ENCODE measurements around the gene WIPF1. TPM values are rescaled to one million over a fixed set of nuclear protein-coding genes. Genes with fewer than 3 reads are reported as not detected.

The WIPF1 gene
- total RNA-seq, 1 experiment from 2014 or later = 6.4 TPM

DNA sequence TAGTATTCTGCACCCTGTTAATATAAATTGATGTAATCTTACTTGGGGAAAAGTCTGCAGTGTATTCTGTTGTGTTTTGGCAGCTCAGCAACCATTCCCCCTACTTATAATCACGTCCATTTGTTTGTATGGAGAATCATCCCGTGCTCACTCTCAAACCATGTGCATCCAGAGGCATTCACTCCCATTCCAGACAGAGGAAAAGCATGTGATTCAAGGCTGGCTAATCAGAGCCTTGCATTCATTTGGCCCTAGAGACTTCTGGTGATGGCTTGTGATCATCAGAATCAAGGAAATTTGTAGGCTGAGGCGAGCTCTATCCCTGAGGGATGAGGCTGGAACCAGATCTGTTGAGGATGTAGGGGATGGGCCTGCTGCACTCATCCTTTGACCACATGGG, 5.1 kb upstream of the WIPF1 start (continued):
- TF ChIP-seq, protein P1, sequence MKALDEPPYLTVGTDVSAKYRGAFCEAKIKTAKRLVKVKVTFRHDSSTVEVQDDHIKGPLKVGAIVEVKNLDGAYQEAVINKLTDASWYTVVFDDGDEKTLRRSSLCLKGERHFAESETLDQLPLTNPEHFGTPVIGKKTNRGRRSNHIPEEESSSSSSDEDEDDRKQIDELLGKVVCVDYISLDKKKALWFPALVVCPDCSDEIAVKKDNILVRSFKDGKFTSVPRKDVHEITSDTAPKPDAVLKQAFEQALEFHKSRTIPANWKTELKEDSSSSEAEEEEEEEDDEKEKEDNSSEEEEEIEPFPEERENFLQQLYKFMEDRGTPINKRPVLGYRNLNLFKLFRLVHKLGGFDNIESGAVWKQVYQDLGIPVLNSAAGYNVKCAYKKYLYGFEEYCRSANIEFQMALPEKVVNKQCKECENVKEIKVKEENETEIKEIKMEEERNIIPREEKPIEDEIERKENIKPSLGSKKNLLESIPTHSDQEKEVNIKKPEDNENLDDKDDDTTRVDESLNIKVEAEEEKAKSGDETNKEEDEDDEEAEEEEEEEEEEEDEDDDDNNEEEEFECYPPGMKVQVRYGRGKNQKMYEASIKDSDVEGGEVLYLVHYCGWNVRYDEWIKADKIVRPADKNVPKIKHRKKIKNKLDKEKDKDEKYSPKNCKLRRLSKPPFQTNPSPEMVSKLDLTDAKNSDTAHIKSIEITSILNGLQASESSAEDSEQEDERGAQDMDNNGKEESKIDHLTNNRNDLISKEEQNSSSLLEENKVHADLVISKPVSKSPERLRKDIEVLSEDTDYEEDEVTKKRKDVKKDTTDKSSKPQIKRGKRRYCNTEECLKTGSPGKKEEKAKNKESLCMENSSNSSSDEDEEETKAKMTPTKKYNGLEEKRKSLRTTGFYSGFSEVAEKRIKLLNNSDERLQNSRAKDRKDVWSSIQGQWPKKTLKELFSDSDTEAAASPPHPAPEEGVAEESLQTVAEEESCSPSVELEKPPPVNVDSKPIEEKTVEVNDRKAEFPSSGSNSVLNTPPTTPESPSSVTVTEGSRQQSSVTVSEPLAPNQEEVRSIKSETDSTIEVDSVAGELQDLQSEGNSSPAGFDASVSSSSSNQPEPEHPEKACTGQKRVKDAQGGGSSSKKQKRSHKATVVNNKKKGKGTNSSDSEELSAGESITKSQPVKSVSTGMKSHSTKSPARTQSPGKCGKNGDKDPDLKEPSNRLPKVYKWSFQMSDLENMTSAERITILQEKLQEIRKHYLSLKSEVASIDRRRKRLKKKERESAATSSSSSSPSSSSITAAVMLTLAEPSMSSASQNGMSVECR (CRISPR knock-in tag; IDR thresholded peaks at IDR 0.05; ENCODE audit: borderline replicate concordance) = no peak
- no peak for TF ChIP-seq NR3C1 (CRISPR knock-in tag; conservative IDR thresholded peaks at IDR 0.05; ENCODE audit: low read depth)
- TF ChIP-seq, protein P2, sequence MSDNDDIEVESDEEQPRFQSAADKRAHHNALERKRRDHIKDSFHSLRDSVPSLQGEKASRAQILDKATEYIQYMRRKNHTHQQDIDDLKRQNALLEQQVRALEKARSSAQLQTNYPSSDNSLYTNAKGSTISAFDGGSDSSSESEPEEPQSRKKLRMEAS (CRISPR knock-in tag; IDR thresholded peaks at IDR 0.05) = no peak

DNA sequence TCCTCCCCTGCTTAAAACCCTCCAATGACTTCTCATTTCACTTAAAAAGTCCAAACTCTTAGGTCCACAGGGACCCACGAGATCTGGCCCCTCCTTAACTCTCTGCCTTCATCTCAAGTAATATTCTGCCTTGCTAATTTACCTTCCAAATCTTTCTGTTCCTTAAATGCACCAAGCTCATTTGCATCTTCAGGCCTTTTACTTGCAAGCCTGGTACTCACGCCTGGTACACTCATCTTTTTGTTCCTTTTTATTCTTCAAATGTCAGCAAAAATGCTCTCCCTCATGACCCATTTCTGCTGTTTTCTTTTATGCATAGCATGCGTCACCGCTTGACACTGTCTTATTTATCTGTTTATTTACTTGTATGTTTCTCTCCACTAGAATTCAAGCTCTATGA, 2.7 kb upstream of the WIPF1 start:
- CTCF ChIA-PET = no interaction called here
- H3K4me3 Mint-ChIP-seq = no peak overlapping the region
- H3K36me3 Mint-ChIP-seq = peaks cover 6% of the 10 kb centered on the region
- no peaks in the 10 kb centered on the region for H3K4me1 Mint-ChIP-seq
- DNase-seq (ENCODE audit: low spot score) (no peak), ATAC-seq (no peak)
- H3K27ac Mint-ChIP-seq = no peak overlapping the region
- TF ChIP-seq JAZF1 (CRISPR knock-in tag; IDR thresholded peaks at IDR 0.05) (no peak), ZBTB21 (CRISPR knock-in tag; IDR thresholded peaks at IDR 0.05; ENCODE audit: borderline replicate concordance) (no peak), IRF2 (CRISPR knock-in tag; IDR thresholded peaks at IDR 0.05; ENCODE audit: borderline replicate concordance, low read depth) (no peak), RORB (CRISPR knock-in tag; IDR thresholded peaks at IDR 0.05) (no peak)
- TF ChIP-seq, protein P2 (CRISPR knock-in tag; IDR thresholded peaks at IDR 0.05) = no peak
- TF ChIP-seq, protein P3, sequence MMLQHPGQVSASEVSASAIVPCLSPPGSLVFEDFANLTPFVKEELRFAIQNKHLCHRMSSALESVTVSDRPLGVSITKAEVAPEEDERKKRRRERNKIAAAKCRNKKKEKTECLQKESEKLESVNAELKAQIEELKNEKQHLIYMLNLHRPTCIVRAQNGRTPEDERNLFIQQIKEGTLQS (CRISPR knock-in tag; conservative IDR thresholded peaks at IDR 0.05) = no peak
- TF ChIP-seq, protein P4, sequence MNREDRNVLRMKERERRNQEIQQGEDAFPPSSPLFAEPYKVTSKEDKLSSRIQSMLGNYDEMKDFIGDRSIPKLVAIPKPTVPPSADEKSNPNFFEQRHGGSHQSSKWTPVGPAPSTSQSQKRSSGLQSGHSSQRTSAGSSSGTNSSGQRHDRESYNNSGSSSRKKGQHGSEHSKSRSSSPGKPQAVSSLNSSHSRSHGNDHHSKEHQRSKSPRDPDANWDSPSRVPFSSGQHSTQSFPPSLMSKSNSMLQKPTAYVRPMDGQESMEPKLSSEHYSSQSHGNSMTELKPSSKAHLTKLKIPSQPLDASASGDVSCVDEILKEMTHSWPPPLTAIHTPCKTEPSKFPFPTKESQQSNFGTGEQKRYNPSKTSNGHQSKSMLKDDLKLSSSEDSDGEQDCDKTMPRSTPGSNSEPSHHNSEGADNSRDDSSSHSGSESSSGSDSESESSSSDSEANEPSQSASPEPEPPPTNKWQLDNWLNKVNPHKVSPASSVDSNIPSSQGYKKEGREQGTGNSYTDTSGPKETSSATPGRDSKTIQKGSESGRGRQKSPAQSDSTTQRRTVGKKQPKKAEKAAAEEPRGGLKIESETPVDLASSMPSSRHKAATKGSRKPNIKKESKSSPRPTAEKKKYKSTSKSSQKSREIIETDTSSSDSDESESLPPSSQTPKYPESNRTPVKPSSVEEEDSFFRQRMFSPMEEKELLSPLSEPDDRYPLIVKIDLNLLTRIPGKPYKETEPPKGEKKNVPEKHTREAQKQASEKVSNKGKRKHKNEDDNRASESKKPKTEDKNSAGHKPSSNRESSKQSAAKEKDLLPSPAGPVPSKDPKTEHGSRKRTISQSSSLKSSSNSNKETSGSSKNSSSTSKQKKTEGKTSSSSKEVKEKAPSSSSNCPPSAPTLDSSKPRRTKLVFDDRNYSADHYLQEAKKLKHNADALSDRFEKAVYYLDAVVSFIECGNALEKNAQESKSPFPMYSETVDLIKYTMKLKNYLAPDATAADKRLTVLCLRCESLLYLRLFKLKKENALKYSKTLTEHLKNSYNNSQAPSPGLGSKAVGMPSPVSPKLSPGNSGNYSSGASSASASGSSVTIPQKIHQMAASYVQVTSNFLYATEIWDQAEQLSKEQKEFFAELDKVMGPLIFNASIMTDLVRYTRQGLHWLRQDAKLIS (CRISPR knock-in tag; IDR thresholded peaks at IDR 0.05; ENCODE audit: borderline replicate concordance) = no peak
- TF ChIP-seq, protein P5, sequence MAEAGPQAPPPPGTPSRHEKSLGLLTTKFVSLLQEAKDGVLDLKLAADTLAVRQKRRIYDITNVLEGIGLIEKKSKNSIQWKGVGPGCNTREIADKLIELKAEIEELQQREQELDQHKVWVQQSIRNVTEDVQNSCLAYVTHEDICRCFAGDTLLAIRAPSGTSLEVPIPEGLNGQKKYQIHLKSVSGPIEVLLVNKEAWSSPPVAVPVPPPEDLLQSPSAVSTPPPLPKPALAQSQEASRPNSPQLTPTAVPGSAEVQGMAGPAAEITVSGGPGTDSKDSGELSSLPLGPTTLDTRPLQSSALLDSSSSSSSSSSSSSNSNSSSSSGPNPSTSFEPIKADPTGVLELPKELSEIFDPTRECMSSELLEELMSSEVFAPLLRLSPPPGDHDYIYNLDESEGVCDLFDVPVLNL (CRISPR knock-in tag; IDR thresholded peaks at IDR 0.05; ENCODE audit: borderline replicate concordance, low read depth) = no peak
- H3K9me3 Mint-ChIP-seq = peaks cover 15% of the 10 kb centered on the region
- POLR2A ChIA-PET = interaction anchor here (0.7 kb wide), 1 partner anchor 136 kb away, joined by 5 read pairs; no protein-coding TSS in a partner anchor
- no peaks in the 10 kb centered on the region for H3K27me3 Mint-ChIP-seq (ENCODE audit: low read depth)

DNA sequence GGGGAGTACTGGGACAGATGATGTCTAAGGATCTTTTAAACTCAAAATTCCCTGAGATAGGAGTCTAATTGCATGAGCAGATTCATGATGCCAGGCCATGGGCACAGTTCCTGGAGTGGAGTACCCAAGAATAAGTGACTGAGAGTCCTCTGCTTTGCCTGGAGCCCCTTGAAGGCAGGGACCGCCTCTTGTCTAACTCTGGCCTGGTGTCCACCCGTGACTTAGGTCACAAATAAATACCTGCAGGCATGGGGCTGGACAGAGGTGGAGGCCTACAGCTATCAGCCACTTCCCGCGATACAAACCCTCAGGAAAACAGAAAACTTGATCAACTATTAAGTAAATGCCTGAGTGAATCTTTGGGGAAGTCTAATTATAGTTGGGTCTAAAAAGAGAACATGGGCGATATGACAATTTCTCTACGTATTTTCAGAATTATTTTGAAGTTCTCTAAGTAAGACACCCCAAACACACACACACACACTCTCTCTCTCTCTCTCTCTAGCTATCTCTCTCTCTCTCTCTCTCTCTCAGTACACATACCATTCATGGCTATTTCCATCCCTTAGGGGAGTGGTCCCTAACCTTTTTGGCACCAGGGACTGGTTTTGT, 1.8 kb upstream of the WIPF1 start:
- no peak for ATAC-seq
- ChIA-PET POLR2A (no interaction called here), CTCF (no interaction called here)
- Mint-ChIP-seq H3K27ac (no peak overlapping the region), H3K36me3 (peaks cover 6% of the 10 kb centered on the region), H3K9me3 (peaks cover 15% of the 10 kb centered on the region), H3K27me3 (ENCODE audit: low read depth) (no peaks in the 10 kb centered on the region), H3K4me3 (no peak overlapping the region), H3K4me1 (no peaks in the 10 kb centered on the region)
- TF ChIP-seq, protein P6, sequence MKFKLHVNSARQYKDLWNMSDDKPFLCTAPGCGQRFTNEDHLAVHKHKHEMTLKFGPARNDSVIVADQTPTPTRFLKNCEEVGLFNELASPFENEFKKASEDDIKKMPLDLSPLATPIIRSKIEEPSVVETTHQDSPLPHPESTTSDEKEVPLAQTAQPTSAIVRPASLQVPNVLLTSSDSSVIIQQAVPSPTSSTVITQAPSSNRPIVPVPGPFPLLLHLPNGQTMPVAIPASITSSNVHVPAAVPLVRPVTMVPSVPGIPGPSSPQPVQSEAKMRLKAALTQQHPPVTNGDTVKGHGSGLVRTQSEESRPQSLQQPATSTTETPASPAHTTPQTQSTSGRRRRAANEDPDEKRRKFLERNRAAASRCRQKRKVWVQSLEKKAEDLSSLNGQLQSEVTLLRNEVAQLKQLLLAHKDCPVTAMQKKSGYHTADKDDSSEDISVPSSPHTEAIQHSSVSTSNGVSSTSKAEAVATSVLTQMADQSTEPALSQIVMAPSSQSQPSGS (CRISPR knock-in tag; IDR thresholded peaks at IDR 0.05; ENCODE audit: borderline replicate concordance, low read depth) = no peak
- no peak for DNase-seq (ENCODE audit: low spot score)

Data from WTC11 (cell line).